ENCODE data around the gene SORCS2.

DNA sequence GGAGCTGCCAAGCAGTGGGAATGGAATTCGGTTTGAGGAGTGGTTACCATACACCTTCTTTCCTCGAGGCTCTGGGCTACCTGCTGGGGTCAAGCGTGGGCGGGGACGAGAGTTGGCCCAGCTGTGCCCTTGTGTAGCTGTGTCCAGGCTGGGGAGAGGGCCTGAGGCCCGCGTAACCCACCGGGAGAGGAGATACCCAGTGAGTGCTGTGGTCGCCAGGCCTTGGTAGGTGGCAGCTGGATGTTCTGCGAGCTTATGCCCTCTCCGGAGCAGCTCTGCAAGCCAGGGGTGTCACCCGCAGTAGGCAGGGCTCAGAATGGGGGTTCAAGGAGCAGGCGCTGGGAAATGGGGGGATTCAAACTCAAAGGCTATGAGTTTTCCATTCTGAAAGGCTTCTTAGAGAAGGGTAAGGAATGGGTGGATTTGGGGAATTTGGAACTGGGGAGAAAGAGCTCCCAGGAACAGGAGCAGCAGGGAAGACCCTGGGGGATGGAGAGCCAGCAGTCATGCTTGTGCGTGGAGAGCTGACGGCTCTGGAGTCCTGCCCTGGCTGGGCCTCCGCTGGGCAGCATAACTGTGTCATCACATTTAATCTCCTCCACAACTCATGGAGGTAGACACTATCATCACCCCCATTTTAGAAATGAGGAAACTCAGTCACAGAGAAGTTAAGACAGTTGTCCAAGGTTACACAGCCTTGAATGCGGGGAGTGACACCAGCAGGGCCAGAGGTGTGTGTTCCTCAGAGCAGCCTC is 117.5 kb downstream of the SORCS2 start:
- TF ChIP-seq, protein P1, sequence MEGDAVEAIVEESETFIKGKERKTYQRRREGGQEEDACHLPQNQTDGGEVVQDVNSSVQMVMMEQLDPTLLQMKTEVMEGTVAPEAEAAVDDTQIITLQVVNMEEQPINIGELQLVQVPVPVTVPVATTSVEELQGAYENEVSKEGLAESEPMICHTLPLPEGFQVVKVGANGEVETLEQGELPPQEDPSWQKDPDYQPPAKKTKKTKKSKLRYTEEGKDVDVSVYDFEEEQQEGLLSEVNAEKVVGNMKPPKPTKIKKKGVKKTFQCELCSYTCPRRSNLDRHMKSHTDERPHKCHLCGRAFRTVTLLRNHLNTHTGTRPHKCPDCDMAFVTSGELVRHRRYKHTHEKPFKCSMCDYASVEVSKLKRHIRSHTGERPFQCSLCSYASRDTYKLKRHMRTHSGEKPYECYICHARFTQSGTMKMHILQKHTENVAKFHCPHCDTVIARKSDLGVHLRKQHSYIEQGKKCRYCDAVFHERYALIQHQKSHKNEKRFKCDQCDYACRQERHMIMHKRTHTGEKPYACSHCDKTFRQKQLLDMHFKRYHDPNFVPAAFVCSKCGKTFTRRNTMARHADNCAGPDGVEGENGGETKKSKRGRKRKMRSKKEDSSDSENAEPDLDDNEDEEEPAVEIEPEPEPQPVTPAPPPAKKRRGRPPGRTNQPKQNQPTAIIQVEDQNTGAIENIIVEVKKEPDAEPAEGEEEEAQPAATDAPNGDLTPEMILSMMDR (conservative IDR thresholded peaks at IDR 0.05; ENCODE audit: low read depth, low read length) = no peak
- no peak for TF ChIP-seq POLR2A (IDR thresholded peaks at IDR 0.05; ENCODE audit: low read depth, low read length)
- TF ChIP-seq, protein P2, sequence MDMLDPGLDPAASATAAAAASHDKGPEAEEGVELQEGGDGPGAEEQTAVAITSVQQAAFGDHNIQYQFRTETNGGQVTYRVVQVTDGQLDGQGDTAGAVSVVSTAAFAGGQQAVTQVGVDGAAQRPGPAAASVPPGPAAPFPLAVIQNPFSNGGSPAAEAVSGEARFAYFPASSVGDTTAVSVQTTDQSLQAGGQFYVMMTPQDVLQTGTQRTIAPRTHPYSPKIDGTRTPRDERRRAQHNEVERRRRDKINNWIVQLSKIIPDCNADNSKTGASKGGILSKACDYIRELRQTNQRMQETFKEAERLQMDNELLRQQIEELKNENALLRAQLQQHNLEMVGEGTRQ (IDR thresholded peaks at IDR 0.05; ENCODE audit: low read depth, low read length) = no peak
- no peak for TF ChIP-seq RCOR1 (IDR thresholded peaks at IDR 0.05; ENCODE audit: insufficient replicate concordance, low read length)
